Measurements from ENCODE around the gene PPTC7. TPM values are rescaled to one million over a fixed set of nuclear protein-coding genes. Genes with fewer than 3 reads are reported as not detected.

The PPTC7 gene
- total RNA-seq, 4 donors from 2014 or later = 25.3 to 36.4 (median 27.1) TPM

GRCh38 chr12:110550981-110551380, 32.1 kb downstream of the PPTC7 start:
- in situ Hi-C loops (cut with MboI; ENCODE audit: low pct_ligation_motif_present in 1 of 4, low pct_unique_long_range_greater_than_20kb in 1 of 4, low sequenced_read_pairs in 3 of 4) = no loop called here
- Histone ChIP-seq H3K27me3 (no peaks in the 10 kb centered on the region), H3K4me3 (no peak overlapping the region), H3K4me1 (peaks cover 19 to 64% (median 27%) of the 10 kb centered on the region in 4 donors), H3K36me3 (no peaks in the 10 kb centered on the region), H3K9me3 (no peaks in the 10 kb centered on the region), H3K27ac (no peak overlapping the region)
- DNase-seq = no peak
- TF ChIP-seq CTCF (IDR thresholded peaks at IDR 0.05) (no peak), POLR2AphosphoS5 (IDR thresholded peaks at IDR 0.05) (no peak), POLR2A (IDR thresholded peaks at IDR 0.05) (no peak)
- WGBS, 2 donors (ENCODE audit: low coverage in 1 of 2) = 88 to 91% methylated on average over 3 to 4 of the region's 4 CpGs
- intact Hi-C loops (cut with DNase I; ENCODE audit: low total_unique reads) = no loop called here

- TF ChIP-seq EP300 (IDR thresholded peaks at IDR 0.05; ENCODE audit: low read depth) = no peak
- peak overlapping the region; percentile 8 to 48 (median 28) for H3K27ac ChIP-seq
- H3K9me3 ChIP-seq = no peaks in the 10 kb centered on the region
- intact Hi-C loops (cut with DNase I; ENCODE audit: low total_unique reads) = no loop called here
- H3K4me3 ChIP-seq = no peak overlapping the region
- no peaks in the 10 kb centered on the region for H3K27me3 ChIP-seq
- peaks cover 16 to 63% (median 20%) of the 10 kb centered on the region in 4 donors for H3K4me1 ChIP-seq
- in situ Hi-C loops (cut with MboI; ENCODE audit: low pct_ligation_motif_present in 1 of 4, low pct_unique_long_range_greater_than_20kb in 1 of 4, low sequenced_read_pairs in 3 of 4) = no loop called here
- WGBS, 2 donors (ENCODE audit: low coverage in 1 of 2) = 89% methylated on average over 2 of the region's 2 CpGs; no CpG with 5 or more reads in 1 of the 2 donors
- no peak for DNase-seq
- H3K36me3 ChIP-seq = no peaks in the 10 kb centered on the region
These were observed 33.4 kb downstream of the PPTC7 start for GRCh38 chr12:110549716-110550115.

- DNase-seq = no peak
- H3K27me3 ChIP-seq = no peaks in the 10 kb centered on the region
- no peaks in the 10 kb centered on the region for H3K9me3 ChIP-seq
- intact Hi-C loops (cut with DNase I; ENCODE audit: low total_unique reads) (no loop called here), in situ Hi-C loops (cut with MboI; ENCODE audit: low pct_ligation_motif_present in 1 of 4, low pct_unique_long_range_greater_than_20kb in 1 of 4, low sequenced_read_pairs in 3 of 4) (no loop called here)
- no peak overlapping the region for H3K4me3 ChIP-seq
- H3K27ac ChIP-seq = peak overlapping the region in 2 of 4 donors; percentile 34 to 48
- peaks cover 20 to 65% (median 26%) of the 10 kb centered on the region in 4 donors for H3K4me1 ChIP-seq
- WGBS, 2 donors (ENCODE audit: low coverage in 1 of 2) = 69 to 73% methylated on average over 7 of the region's 7 CpGs
- TF ChIP-seq POLR2A (IDR thresholded peaks at IDR 0.05) (no peak), CTCF (IDR thresholded peaks at IDR 0.05) (no peak), EP300 (IDR thresholded peaks at IDR 0.05; ENCODE audit: low read depth) (no peak), POLR2AphosphoS5 (IDR thresholded peaks at IDR 0.05) (no peak)
- no peaks in the 10 kb centered on the region for H3K36me3 ChIP-seq
These were observed 34.4 kb downstream of the PPTC7 start for GRCh38 chr12:110548678-110549077.

- no peak for TF ChIP-seq POLR2A (IDR thresholded peaks at IDR 0.05)
- no peak for TF ChIP-seq POLR2AphosphoS5 (IDR thresholded peaks at IDR 0.05)
- no peak for TF ChIP-seq EP300 (IDR thresholded peaks at IDR 0.05; ENCODE audit: low read depth)
- no peak for TF ChIP-seq CTCF (IDR thresholded peaks at IDR 0.05)
- no peaks in the 10 kb centered on the region for H3K9me3 ChIP-seq
- WGBS, 2 donors (ENCODE audit: low coverage in 1 of 2) = 82 to 90% methylated on average over 2 of the region's 2 CpGs
- peak overlapping the region in 3 of 4 donors; percentile 24 to 31 (median 30) for H3K27ac ChIP-seq
- intact Hi-C loops (cut with DNase I; ENCODE audit: low total_unique reads) (no loop called here), in situ Hi-C loops (cut with MboI; ENCODE audit: low pct_ligation_motif_present in 1 of 4, low pct_unique_long_range_greater_than_20kb in 1 of 4, low sequenced_read_pairs in 3 of 4) (no loop called here)
- peaks cover 32 to 71% (median 35%) of the 10 kb centered on the region in 4 donors for H3K4me1 ChIP-seq
- no peak overlapping the region for H3K4me3 ChIP-seq
- no peaks in the 10 kb centered on the region for H3K36me3 ChIP-seq
- DNase-seq = no peak
- no peaks in the 10 kb centered on the region for H3K27me3 ChIP-seq
These were observed 36.0 kb downstream of the PPTC7 start for GRCh38 chr12:110547090-110547489.

- peak overlapping the region; percentile 24 to 83 (median 42) for H3K27ac ChIP-seq
- TF ChIP-seq POLR2A (IDR thresholded peaks at IDR 0.05) (no peak), CTCF (IDR thresholded peaks at IDR 0.05) (no peak), EP300 (IDR thresholded peaks at IDR 0.05; ENCODE audit: low read depth) (no peak), POLR2AphosphoS5 (IDR thresholded peaks at IDR 0.05) (no peak)
- no peak overlapping the region for H3K4me3 ChIP-seq
- 63 to 70% methylated on average over 2 to 3 of the region's 3 CpGs for WGBS, 2 donors (ENCODE audit: low coverage in 1 of 2)
- H3K4me1 ChIP-seq = peaks cover 34 to 68% (median 35%) of the 10 kb centered on the region in 4 donors
- no peak for DNase-seq
- intact Hi-C loops (cut with DNase I; ENCODE audit: low total_unique reads) (no loop called here), in situ Hi-C loops (cut with MboI; ENCODE audit: low pct_ligation_motif_present in 1 of 4, low pct_unique_long_range_greater_than_20kb in 1 of 4, low sequenced_read_pairs in 3 of 4) (no loop called here)
- no peaks in the 10 kb centered on the region for H3K36me3 ChIP-seq
- no peaks in the 10 kb centered on the region for H3K27me3 ChIP-seq
- no peaks in the 10 kb centered on the region for H3K9me3 ChIP-seq
These were observed 36.8 kb downstream of the PPTC7 start for GRCh38 chr12:110546339-110546738.

Measured in transverse colon (tissue), 4 donors.